GM18498 (cell line): ENCODE data around the gene KCNK2.
"Not testable (repeated sequence)": the region's sequence is repeated elsewhere in the genome, so short reads cannot be mapped to it uniquely, and the experiment has no call there.

ENCODE experiments used
- ATAC-seq: cut with Tn5 transposase; IDR thresholded peaks from one replicate; pipeline ENCODE4 v1.9.1; 2021; ENCODE audit warnings: mild to moderate bottlenecking, moderate library complexity; ENCODE audit not compliant: unreplicated experiment

Gene KCNK2

GRCh38 chr1:215147024-215147423, 64.5 kb downstream of the KCNK2 start:
- ATAC-seq, result no peak

GRCh38 chr1:215151841-215152549, 69.5 kb downstream of the KCNK2 start:
- no peak for ATAC-seq

GRCh38 chr1:215156232-215156631, 73.7 kb downstream of the KCNK2 start:
- no peak for ATAC-seq

GRCh38 chr1:215160351-215160750, 77.8 kb downstream of the KCNK2 start:
- ATAC-seq, result no peak

DNA sequence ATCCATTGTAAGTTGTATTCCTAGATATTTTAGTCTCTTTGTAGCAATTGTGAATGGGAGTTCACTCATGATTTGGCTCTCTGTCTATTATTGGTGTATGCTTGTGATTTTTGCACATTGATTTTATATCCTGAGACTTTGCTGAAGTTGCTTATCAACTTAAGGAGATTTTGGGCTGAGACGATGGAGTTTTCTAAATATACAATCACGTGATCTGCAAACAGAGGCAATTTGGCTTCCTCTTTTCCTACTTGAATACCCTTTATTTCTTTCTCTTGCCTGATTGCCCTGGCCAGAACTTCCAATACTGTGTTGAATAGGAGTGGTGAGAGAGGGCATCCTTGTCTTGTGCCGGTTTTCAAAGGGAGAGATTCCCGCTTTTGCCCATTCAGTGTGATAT, 80.6 kb downstream of the KCNK2 start:
- not testable (repeated sequence) for ATAC-seq

GRCh38 chr1:215166886-215167285, 84.3 kb downstream of the KCNK2 start:
- ATAC-seq, result no peak

- ATAC-seq, result no peak
Measured at GRCh38 chr1:215181518-215181917, 99.0 kb downstream of the KCNK2 start.

DNA sequence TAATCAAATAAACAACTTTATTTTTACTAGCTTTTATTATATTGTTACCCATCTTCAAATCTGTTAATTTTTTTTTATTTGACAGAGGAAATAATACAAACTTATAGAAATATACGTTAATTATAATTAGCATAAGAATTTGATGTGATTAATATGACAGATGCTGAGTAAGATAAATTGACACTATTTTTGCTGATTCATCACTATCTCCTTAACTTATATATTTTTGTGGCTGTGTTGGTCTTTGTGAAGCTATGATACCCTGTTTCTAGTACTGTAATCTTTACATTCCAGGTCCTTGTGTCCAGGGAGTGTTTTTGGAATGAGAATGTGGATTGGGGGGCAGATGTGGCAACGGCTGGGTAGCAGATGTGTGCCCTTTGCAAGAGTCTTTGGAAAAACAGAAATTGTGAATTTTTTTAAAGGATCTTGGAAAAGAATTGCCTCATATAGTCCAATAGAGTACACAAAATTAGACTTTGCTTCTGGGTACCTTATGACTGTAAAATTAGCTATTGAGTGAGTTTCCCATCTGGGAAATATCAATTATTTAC, 102.6 kb downstream of the KCNK2 start:
- no peak for ATAC-seq

- no peak for ATAC-seq
Measured at GRCh38 chr1:215188302-215188950, 105.9 kb downstream of the KCNK2 start.

- no peak for ATAC-seq
Measured at GRCh38 chr1:215192306-215192705, 109.8 kb downstream of the KCNK2 start.

- ATAC-seq, result no peak
Measured at GRCh38 chr1:215198021-215198420, 115.5 kb downstream of the KCNK2 start.

DNA sequence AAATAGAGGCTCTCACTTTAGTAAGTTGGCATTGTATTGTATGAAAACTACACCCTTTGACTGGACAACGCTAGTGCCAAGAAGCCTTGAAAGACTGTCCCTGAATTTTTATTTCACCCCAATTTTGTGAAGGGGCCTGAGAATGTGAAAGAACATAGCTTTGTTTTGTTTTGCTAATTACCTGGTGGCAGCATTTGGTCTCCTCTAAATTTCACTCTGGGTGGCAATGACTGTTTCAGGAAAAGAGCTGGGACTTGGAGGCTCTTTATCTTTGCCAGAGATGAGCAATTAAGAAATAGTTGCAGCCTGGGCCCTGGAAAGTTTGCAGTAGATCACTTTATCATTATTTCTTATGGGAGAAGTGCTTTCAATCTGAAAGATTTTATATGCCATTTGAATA, 117.6 kb downstream of the KCNK2 start:
- no peak for ATAC-seq

DNA sequence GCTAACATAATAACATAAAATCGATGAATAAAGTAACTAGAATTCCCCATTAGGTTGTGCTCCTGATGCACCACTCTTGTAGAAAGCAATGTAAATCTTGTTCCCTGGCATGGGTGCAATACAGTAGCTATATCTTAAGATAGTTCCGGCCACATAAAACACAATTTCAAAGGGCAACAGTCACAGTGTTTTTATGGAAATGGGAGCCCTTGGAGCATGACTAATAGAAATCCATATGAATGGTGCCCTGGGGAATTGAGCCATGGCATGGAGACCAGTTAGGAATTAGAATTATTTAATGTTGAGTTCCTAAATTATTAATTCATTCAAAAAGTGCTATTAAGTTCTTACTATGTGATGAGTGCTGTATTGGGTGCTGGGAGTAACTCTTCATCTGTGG, 118.7 kb downstream of the KCNK2 start:
- ATAC-seq, result no peak

- ATAC-seq, result no peak
Measured at GRCh38 chr1:215202868-215203267, 120.3 kb downstream of the KCNK2 start.

GRCh38 chr1:215210167-215210566, 127.6 kb downstream of the KCNK2 start:
- ATAC-seq, result no peak

DNA sequence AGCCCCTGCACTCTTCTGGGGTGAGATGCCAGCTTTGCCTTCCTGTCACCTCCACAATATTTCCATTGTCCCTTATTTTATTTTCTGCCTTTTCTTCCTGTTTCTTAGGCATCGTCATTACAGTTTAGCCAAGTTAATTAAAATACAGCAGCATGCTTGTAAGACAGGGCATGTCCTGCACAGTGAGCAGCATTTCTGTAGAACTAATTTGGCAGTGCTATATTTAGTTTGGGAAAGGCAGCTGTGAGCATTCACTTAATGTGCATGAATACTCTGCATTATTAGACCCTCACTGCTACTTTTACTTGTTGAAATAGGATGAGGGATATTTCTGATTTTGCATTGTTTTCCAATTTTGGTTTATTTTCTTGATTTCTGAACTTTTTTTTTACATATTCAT, 133.3 kb downstream of the KCNK2 start:
- ATAC-seq, result no peak

DNA sequence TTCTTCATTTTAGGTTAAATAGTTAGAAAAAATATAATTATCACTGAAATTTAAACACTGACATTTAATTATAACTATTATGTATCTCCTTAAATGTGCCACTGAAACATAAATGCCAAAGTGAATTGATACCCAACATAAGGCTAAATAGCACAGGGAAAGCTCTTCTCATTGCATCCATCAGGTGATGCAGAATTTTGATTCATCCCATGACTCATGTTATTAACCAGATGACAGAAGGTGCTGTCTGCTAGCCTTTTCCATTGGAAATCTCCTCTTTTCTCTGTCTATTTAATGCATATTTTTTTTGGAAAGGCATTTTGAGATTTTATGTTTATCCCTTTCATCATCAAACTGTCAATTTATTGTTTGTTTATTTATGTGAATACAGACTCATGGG, 136.8 kb downstream of the KCNK2 start:
- no peak for ATAC-seq

GRCh38 chr1:215220346-215220745, 137.8 kb downstream of the KCNK2 start:
- ATAC-seq, result no peak

GRCh38 chr1:215226757-215227156, 144.2 kb downstream of the KCNK2 start:
- no peak for ATAC-seq

- no peak for ATAC-seq
Measured at GRCh38 chr1:215228193-215228592, 145.7 kb downstream of the KCNK2 start.

- ATAC-seq, result no peak
Measured at GRCh38 chr1:215241451-215241850, 158.9 kb downstream of the KCNK2 start.

GRCh38 chr1:215243345-215244054, 161.0 kb downstream of the KCNK2 start:
- no peak for ATAC-seq
